ENCODE results near the gene COL20A1.

Gene COL20A1

DNA sequence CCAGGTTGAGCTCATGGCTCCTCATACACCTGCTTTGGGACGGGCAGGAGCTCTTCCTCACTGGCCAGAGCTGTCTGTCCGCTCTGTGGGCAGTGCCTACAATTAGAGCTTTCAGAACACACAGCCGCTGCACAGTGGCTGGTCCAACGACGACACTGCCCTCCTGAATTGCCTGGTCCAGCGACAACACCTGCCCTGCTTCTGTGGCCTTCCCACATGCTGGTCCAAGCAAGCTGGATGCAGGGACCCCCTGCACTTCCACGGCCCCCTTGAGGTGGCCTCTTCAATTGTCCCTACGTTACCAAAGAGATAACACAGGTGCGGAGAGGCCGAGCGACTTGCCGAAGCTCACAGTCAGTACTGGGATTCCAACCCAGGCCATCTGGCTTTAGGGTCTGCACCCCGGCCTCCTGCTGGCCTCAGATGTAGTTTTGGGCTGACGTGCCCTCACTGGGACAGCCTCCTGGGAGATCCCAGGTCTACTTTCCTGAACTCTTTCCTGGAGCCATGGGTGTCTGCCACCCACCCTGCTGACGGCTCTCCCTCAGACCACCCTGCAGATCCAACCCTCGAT, 69.5 kb downstream of the COL20A1 start:
- no peak for DNase-seq (ENCODE audit: low spot score)

DNA sequence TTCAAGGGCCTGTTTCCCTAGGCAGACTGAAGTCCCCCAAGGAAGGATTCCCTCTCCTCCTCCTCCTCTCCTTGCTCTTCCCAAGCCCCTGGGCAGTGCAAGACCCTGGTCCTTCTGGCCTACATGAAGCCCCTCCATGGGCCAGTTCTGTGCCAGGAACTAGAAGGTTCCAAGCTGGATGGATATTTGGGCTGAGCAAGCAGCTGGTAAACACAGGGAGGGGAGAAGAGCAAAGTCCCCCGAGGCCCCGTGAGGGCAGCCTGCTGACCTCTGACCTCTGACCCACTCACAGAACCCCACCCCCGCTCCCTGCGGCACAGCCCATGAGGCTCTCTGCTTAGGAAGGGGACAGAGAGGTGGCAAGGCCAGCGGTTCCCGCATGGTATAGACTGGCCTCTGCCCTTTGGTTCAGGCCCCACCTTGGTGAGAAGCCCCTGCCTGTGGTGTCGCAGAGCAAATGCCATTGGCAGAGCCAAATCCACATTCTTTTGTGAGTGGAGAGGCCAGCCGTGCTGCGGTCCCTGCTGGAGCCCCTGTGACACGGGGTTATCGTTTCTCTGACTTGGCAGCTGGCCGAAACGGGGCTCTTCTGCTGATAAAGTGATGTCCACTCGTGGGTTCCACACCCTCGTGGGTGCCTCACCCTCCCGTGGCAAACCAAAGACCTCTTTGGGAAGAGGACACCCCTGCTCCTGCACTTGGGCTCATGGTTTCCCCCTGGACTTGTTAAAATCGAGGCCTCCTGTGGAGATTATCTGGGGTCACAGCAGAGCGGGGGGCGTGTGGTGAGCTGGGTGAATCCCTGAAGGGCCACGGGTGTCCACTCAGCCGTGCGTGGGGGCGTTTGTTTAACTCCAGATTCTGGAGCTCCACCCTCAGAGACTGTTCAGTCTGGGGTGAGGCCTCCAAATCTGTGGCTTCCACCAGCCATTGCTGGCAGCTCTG, 70.3 kb downstream of the COL20A1 start:
- DNase-seq (ENCODE audit: low spot score): no peak

DNA sequence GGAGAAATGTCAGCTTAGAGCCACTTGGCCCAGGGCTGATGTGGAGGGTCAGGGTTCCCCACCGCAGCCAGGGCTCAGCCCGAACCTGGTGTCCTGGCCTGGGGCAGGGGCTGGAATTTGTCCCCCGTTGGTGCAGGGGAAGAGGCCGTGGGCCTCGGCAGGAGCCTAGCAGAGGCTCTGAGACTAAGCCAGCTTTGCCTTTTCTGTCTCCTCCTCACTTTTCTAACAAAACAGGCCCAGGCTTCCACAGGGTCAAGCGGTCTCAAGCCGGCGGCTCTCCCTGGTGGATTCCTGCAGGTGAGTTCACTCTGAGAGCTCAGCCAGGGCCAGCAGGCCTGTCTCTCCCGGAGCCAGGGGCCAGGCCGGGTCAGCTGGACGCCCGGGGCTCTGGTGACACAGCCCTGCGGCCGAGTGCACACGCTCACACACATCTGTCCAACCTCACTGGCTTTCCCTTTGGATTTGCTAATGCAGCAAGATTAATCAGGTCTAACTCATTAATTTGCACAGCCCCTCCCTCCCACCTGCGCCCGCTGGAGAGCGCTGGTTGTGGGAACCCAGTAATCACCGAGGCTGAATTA, 71.1 kb downstream of the COL20A1 start:
- no peak for DNase-seq (ENCODE audit: low spot score)

DNA sequence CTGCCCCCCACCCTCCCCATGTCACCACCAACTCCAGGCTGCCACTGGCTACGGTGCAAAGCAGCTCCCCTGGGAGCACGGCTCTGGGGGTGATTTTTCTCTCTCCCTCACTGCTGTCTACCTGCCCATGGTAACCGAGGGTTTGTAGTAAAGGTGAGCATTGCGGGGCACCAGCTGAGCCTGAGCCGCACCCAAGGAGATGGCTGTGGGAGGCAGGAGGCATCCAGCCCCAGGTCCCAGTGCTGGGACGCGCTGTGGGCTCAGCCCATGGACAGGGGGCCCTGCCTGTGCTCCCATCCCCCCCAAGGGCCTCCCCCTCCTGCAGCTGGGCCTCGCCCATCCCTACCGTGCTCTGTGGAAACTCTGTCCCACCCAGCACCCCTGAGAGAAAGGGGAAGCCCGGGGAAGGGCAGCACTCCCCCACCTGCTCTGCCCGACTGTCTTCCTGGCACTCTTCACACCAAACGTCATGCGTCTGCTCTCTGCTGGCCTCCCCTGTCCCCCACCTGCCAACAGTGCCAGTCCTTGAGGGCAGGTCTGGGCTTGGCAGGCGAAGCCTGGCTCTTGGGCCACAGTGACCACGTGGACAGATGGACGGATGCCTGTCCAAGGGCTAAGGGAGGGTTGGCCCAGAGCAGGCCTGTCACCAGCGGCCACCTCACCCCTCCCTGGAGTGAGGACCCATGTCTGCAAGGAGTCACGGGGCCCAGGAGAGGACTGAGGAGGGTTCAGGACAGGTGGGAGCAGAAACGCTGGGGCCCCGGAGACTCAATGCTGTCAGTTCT, 72.0 kb downstream of the COL20A1 start:
- DNase-seq (ENCODE audit: low spot score): no peak

DNA sequence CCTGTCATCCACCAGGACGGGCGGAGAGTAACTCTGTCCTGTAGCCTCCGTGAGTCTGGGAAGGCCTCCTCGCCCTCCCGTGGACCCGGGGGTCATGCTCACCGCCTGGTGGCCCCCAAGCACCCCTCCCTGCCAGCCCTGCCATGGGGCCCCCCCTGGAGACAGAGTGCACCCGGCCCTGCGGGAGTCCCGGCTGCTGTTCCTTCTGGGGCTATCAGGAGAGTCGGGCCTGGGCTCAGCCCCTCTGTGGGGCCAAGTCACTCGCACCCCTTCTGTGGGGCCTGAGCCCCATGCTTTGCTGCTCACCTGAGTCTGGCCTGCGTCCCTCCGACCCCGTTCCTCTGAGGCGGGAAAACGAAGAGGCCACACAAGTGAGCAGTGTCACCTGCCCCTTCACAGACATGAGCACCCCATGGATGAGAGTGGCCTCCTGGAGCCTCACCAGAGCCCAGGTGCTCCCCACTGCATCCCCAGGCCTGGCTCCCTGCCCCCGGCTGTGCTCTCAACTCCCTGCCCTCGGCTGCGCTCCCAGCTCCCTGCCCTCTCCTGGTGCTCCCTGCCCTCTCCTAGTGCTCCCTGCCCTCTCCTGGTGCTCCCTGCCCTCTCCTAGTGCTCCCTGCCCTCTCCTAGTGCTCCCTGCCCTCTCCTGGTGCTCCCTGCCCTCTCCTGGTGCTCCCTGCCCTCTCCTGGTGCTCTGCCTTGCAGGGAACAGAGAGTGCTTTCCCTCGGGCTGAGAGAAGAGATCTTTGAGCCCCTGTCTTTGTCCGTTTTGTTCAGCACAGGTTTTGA, 72.8 kb downstream of the COL20A1 start:
- no peak for DNase-seq (ENCODE audit: low spot score)

DNA sequence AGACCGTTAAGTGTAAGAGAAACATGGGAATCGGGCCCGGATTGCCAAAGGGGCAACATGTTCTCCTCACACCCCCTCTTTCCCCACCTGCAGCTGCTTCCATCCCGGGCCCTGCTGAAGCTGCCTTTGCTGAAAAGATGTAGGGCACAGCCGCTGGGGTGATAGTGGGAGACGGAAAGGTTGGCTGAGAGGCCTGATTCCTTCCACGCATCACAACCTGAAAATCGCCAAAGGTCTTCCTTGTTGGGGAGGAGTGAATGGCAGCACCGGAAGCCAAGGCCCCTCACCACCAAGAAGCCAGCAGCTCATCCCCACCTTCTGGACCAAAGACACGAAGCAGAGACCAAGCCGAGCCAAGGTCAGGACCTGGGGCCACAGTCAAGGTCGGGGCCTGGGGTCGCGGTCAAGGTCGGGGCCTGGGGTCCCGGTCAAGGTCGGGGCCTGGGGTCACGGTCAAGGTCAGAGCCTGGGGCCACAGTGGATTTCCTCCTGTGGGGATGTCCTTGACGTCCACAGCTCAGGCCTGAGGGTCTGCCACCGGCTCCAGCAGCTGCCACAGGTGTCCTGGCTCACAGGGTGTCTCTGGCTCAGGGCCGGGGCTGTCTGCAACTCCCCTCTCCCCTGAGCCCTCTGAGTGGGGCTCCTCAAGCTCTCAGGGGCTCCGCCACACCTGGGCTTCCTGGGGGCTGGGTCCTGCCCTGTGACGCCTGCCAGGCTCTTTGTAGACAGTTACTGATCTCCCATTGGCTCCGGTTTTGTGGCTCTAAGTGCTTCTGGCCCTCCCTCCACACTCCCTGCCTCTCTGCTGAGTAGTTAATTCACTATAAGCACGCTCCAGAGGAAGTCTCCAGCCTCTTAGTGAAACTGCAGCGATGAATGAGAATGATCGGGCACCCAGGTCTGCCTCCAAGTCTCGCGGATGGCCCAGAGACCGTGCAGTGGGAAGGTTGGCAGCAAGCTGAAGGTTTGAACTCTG, 73.7 kb downstream of the COL20A1 start:
- no peak for DNase-seq (ENCODE audit: low spot score)

DNA sequence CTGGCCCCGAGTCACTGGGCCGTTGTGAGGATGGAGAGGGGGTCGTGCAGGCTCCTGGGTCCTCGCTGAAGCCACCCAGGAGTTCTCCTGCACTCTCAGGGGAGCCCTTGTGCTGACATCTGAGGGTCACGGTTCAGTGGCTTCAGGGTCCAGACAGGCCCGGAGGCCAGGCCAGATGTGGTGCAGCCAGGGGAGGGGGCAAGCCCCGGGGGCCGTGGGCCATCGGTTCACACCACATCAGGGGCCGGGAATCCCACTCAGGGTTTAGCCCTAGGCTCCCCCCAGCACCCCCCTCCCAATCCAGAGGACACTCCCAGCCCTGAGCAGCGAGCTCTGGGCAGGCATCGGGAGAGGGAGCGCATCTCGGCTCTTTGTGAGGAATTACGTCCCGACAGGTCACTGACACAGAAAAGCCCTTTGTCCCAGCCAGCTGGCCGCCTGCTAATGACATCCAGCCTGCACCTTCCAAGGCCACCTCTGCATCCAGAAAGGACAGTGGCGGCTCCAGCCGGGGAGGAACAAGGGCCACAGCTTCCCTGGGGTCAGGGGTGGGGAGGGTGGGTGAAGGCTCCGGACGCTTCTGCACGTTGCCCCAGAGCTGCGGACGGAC, 74.6 kb downstream of the COL20A1 start:
- DNase-seq (ENCODE audit: low spot score): no peak

DNA sequence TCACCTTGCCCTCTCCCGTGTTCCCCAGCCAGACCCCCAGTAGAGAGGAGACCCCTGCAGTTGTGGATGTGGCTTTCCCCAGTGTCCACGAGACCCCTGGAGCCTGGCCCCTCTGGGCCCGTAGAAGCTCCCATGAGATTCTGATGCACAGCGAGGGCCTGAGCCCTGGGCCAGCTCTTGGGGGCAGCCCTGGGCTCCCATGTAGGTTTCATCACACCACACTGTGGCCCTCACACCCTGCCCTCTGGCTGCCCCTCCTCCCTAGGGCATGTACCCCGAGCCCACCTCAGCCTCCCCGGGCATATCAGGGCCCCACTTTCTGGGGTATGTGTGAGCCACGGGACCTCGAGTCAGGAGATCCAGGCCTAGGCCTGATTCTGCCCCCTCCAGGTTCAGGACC, 75.2 kb downstream of the COL20A1 start:
- DNase-seq (ENCODE audit: low spot score): no peak

DNA sequence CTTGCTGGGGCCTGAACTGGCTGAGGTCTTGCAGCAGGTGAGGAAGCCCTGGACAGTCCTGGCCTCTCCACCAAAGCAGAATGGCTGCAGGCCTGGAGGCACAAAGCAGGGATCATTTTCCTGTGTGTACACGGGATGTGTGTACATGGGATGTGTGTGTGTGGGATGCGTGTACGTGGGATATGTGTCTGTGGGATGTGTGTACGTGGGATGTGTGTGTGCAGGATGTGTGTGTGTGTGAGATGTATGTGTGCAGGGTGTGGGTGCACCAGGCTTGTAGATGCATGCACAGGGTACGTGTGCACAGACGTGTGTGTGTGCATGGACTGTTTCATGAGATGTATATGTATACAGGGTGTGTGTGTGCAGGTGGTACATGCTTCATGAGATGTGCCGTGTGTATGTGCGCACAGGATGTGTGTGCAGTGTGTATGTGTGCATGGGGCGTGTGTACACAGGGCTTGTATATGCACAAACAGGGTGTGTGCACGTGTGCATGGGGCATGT, 76.1 kb downstream of the COL20A1 start:
- no peak for DNase-seq (ENCODE audit: low spot score)

DNA sequence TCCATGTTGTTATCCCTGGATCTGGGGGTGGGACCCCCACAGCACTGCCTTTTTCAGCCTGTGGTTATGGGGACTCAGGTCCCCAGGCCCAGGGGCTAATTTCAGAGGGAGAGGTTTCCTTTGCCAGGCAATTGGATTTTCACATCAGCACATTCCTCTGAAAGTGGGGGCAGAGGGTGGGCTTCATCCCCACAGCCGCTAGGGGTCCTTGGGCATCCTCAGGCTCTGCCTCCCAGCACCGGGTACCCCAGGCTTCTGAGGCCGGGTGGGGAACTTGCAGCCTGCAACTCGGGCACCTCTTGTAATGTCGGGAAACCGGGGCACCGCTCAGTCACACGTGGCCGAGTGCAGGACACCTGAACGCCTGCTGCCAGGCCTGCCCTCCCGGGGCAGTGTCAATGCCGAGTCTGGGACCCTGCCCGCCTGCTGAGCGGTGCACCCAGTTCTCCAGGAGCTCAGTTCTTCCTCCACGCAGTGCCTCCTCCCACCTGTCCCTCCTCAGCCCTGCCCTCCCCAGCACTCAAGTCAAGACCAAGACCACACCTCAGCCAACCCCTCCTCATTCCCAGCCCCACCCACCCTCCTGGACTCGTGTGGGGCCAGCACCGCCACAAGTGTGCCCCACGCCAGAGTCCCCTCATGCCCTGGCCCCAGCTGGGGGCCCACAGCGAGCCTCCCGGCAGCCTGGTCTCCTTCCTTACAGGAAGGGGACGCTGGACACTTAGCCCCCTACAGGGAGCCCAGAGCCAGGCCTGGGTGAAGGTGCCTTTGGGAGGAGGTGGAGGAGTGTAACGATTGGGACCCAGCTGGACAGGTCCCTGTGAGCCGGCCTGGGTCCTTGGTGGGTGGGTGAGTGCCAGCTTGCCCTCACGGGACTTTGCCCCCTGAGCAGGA, 77.0 kb downstream of the COL20A1 start:
- DNase-seq (ENCODE audit: low spot score): no peak

DNA sequence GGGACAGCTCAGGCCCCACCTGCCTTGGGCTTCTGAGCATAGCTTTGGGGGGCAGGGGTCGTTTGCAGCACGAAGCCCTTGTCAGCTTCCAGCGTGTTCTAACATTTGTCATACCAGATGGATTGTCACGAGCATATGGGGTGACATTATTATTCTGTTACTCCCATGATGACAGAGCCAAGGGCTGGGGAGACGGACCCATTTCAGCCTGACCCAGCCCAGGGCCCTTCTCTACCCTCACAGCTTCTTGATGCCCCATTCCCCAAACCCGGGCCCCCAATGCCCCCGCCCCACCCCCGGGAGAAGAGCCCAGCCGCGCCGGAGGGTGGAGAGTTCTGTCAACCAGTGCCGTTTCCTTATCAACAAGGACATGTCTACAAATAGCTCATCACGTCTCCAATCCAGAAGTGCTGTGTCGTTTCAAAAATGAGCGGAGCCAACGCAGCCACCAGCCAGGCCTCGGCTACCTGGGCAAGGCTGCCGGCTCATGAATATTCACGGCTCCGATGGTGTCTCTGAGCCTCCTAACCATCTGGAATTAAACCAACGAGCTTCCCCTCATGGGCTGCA, 77.7 kb downstream of the COL20A1 start:
- DNase-seq (ENCODE audit: low spot score): no peak

DNA sequence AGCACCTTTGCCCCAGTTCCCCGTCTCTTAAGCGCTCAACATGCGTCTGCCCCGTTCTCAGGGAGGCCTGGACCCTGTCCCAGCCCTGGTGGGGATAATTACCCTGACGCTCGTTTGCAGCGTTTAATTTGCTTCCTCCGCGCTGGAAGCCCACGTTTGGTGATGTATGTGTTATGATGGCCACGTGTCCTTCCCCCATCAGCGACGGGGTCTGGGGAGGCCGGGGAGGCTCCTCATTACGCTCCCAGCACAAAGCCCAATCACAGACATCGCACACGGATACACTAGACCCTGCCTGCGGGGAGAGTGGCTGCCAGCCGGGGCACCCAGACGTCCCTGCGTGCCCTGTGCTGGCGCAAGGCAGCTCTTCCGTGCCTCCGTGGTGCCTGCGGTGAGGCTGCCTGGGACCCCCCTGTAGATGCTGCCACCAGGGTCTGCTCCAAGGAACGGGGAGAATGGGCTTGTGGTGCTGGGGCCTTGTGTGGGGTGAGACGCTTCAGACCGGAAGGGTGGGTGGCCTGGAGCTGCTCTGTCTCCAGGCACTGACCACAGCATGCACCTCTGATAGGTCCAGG, 78.4 kb downstream of the COL20A1 start:
- DNase-seq (ENCODE audit: low spot score): no peak

DNA sequence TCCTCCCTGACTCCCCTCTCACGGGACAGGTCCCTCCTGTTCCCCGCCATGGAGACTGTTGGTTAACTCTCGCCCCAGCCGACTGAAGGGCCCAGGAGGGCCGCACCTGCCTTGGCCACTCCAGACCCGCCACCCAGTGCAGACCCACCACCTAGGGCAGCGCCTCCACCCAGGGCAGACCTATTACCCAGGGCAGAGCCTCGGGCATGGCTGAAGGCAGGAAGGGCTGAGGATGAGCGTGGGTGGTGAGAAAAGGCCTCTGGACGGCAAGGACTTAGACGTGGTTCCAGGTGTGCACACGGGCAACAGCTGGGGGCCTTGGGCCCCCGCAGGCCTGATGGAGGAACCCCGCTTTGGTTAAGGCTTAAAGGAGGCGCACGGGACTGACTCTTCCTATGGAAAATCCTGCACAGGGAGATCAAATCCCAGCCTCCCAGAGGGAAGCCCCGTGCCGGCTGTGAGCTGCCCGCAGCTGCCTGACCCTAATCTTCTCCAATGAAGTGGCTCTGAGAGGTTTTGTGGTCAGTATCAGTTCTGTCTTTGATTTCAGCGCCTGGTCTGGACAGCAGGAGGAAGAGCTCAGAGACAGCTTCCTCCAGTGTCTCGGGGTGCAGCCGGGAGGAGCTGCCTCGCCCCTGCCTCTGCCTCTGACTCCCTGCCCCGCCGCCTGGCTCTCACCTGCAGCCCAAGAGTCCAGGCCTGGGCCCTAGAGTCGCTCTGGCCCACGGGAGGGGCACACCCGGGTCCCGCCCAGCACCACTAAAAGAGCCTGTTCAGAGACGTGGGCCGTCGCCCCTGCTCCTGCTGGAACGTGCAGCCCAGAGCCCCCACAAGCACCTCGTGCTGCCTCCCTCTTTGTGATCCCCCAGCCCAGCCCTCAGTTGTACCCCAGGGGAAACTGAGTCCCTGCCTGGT, 80.2 kb downstream of the COL20A1 start:
- no peak for DNase-seq (ENCODE audit: low spot score)

DNA sequence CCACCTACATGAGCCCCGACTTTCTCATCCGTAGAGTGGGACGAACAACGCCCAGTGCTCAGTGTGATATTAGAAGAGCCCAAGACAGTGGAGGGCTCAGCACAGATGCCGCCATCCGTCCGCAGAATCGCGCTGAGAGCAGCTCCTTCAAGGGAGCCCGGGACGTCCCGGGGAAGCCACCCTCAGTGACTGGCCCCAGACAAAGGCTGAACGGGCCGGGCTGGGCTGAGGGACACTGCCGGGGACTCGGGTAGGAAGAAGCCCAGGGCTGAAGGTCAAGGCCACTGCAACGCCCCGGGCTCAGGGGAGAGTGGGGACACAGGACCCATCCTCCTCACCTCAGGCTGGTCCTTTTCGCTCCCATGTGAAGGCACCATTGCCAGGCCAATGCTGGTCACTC, 81.0 kb downstream of the COL20A1 start:
- DNase-seq (ENCODE audit: low spot score): no peak

DNA sequence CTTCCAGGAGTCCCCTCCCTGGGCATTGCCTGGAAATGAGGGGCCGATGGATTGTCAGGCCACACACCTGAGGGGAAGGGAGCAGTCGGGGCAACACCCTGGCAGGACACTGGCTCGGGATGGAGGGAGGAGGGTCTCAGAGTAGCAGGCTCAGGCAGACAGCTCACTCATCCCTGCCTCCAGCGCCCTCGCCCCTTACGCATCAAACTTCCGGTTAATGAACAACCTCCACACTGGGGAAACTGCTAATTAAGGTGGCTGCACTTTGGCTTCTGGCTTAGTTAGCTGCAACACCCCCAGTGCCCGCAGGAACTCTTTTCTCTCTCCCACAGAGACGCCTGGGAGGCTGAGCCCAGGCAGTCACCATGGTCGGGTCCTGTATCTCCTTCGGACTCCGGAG, 81.5 kb downstream of the COL20A1 start:
- DNase-seq (ENCODE audit: low spot score): no peak

DNA sequence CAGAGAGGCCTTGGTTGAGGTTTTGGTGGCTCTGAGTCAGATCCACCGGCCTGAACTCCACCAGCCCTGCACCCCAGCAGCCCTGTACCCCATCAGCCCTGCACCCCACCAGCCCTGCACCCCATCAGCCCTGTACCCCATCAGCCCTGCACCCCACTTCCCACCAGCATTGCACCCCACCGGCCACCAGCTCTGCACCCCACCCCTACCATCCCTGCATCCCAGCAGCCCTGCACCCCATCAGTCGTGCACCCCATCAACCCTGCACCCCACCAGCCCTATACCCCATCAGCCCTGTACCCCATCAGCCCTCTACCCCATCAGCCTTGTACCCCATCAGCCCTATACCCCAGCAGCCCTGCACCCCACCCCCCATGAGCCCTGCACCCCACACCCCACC, 82.5 kb downstream of the COL20A1 start:
- DNase-seq (ENCODE audit: low spot score): no peak

Data from hepatic stellate cell (primary cell).